NB4 (cell line): ENCODE measurements around the gene USP30.

ENCODE experiments used
- DNase-seq: peaks from one replicate; pipeline ENCODE4 v3.0.0; 2010; ENCODE audit warnings: low read depth
- H3K4me3 ChIP-seq: one replicate; pipeline ENCODE4 v1.5.1; 2011; ENCODE audit warnings: mild to moderate bottlenecking, low read depth, low read length, moderate library complexity
- CTCF ChIP-seq: IDR thresholded peaks from one replicate; pipeline ENCODE4 v1.5.1; 2012; ENCODE audit warnings: low read depth, low read length
- MAX ChIP-seq: IDR thresholded peaks from 2 replicates; pipeline ENCODE4 v1.6.1; 2011; ENCODE audit warnings: low read depth, low read length
- MYC ChIP-seq: IDR thresholded peaks from 2 replicates; pipeline ENCODE4 v1.6.1; 2011; ENCODE audit warnings: low read depth, low read length
- POLR2A ChIP-seq: IDR thresholded peaks from 2 replicates; pipeline ENCODE4 v1.6.1; 2011; ENCODE audit warnings: mild to moderate bottlenecking; ENCODE audit not compliant: insufficient read length; ENCODE audit errors: extremely low read depth

Gene USP30

GRCh38 chr12:109052414-109053323 is at the start of gene USP30:
TSS of gene USP30 (plus strand) at chr12:109052576. CDS start at chr12:109052679, 103 bp downstream.
- H3K4me3 ChIP-seq = peak within 1 kb of the TSS; percentile 77
- peak; percentile 94 for DNase-seq
- no peak for TF ChIP-seq CTCF
- peak; percentile 59; the same call in 1 of the 2 replicates for TF ChIP-seq MYC
- peak; percentile 33 for TF ChIP-seq POLR2A
- TF ChIP-seq MAX = peak; percentile 40; the same call in 1 of the 2 replicates

- TF ChIP-seq MYC (no peak), MAX (no peak)
- no peak overlapping the region for H3K4me3 ChIP-seq
- DNase-seq = no peak
Observed at GRCh38 chr12:109004017-109004416, 48.4 kb upstream of the USP30 start.

GRCh38 chr12:109009766-109010165 is 42.6 kb upstream of the USP30 start:
- TF ChIP-seq POLR2A (no peak), MAX (no peak), MYC (no peak), CTCF (no peak)
- H3K4me3 ChIP-seq = no peak overlapping the region
- DNase-seq = peak; percentile 18

GRCh38 chr12:109010259-109010658 is 42.1 kb upstream of the USP30 start:
- no peak overlapping the region for H3K4me3 ChIP-seq
- no peak for TF ChIP-seq CTCF
- TF ChIP-seq MAX = no peak
- no peak for TF ChIP-seq MYC
- TF ChIP-seq POLR2A = no peak

GRCh38 chr12:109014984-109015765 is 37.2 kb upstream of the USP30 start:
- TF ChIP-seq CTCF (no peak), POLR2A (no peak), MYC (no peak), MAX (no peak)
- DNase-seq = no peak
- H3K4me3 ChIP-seq = no peak overlapping the region

More at GRCh38 chr12:109010259-109010658, 42.1 kb upstream of the USP30 start:
- no peak for DNase-seq

- no peak overlapping the region for H3K4me3 ChIP-seq
- TF ChIP-seq POLR2A = no peak
- TF ChIP-seq MAX = no peak
- no peak for TF ChIP-seq CTCF
- DNase-seq = no peak
Observed at GRCh38 chr12:109016016-109016415, 36.4 kb upstream of the USP30 start.
